AG04450 (cell line): ENCODE data around the gene DNAJC21. TPM values are rescaled to one million over a fixed set of nuclear protein-coding genes. Genes with fewer than 3 reads are reported as not detected.

ENCODE experiments used
- CTCF ChIA-PET: fragments of 300-600, 350-600 bp; formaldehyde crosslinking; extraction: SDS; loops from one replicate; lab custom pipeline; 2022; ENCODE audit warnings: antibody characterized with exemption, inconsistent platforms; lab: Charles Lee
- POLR2A ChIA-PET: fragments of 350-600 bp; formaldehyde crosslinking; extraction: SDS; loops from one replicate; lab custom pipeline; 2021; ENCODE audit warnings: antibody characterized with exemption, inconsistent platforms; lab: Yijun Ruan, JAX
- DNase-seq: peaks from one replicate; pipeline ENCODE4 v3.0.0-alpha.2; 2011; ENCODE audit warnings: low read depth, low spot score
- H3K27ac ChIP-seq: one replicate; pipeline ENCODE4 v1.5.1; 2012; ENCODE audit warnings: low read depth, low read length, control low read depth
- H3K27me3 ChIP-seq: one replicate; pipeline ENCODE4 v1.6.0; 2012; ENCODE audit warnings: low read length; ENCODE audit not compliant: control insufficient read depth, insufficient read depth
- H3K4me3 ChIP-seq: 2 replicates; pipeline ENCODE4 v1.5.1; 2011; ENCODE audit warnings: mild to moderate bottlenecking, low read depth, low read length, control low read depth
- H3K9me3 ChIP-seq: 2 replicates; pipeline ENCODE4 v1.5.1; 2012; ENCODE audit warnings: low read length; ENCODE audit not compliant: control insufficient read depth, insufficient read depth
- polyA minus RNA-seq: library from RNA; depleted of rRNA, polyadenylated mRNA; stranded (reverse); fragments of >200 nt; gene quantifications from 2 replicates; pipeline ENCODE4 v1.2.3, GENCODE V29; 2011; rRNA and poly(A)+ RNA removed
- polyA plus RNA-seq: library from polyadenylated mRNA; depleted of rRNA; stranded (reverse); fragments of >200 nt; gene quantifications from 2 replicates; pipeline ENCODE4 v1.2.3, GENCODE V29; 2011; rRNA removed
- TF ChIP-seq, protein P1 (sequence below): IDR thresholded peaks from 2 replicates; pipeline ENCODE4 v1.5.1; 2011; ENCODE audit warnings: low read depth, low read length, control low read depth, inconsistent platforms

The DNAJC21 gene
- polyA plus RNA-seq (23.9 and 40.7 TPM in 2 replicates), polyA minus RNA-seq (17.2 and 21.9 TPM in 2 replicates)

- no peaks in the 10 kb centered on the region; the same call in 1 of the 2 replicates for H3K9me3 ChIP-seq
- no peaks in the 10 kb centered on the region for H3K27me3 ChIP-seq
- H3K4me3 ChIP-seq: peak within 1 kb of the TSS; percentile 83
- peak; percentile 82 for DNase-seq
- TF ChIP-seq, protein P1, sequence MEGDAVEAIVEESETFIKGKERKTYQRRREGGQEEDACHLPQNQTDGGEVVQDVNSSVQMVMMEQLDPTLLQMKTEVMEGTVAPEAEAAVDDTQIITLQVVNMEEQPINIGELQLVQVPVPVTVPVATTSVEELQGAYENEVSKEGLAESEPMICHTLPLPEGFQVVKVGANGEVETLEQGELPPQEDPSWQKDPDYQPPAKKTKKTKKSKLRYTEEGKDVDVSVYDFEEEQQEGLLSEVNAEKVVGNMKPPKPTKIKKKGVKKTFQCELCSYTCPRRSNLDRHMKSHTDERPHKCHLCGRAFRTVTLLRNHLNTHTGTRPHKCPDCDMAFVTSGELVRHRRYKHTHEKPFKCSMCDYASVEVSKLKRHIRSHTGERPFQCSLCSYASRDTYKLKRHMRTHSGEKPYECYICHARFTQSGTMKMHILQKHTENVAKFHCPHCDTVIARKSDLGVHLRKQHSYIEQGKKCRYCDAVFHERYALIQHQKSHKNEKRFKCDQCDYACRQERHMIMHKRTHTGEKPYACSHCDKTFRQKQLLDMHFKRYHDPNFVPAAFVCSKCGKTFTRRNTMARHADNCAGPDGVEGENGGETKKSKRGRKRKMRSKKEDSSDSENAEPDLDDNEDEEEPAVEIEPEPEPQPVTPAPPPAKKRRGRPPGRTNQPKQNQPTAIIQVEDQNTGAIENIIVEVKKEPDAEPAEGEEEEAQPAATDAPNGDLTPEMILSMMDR: no peak
- ChIA-PET CTCF (interaction anchor here (0.6 to 2.0 kb wide), 6 partner anchors 11 to 997 kb away, joined by 3 to 6 read pairs (median 3); no protein-coding TSS in a partner anchor), POLR2A (interaction anchor here (2.7 kb wide), 1 partner anchor 14 kb away, joined by 29 read pairs; the partner anchor contains the start of genes BRIX1 and RAD1)
- peak within 1 kb of the TSS; percentile 77 for H3K27ac ChIP-seq
These were observed at the start of gene DNAJC21 for GRCh38 chr5:34929134-34929719. Gene DNAJC21 (plus strand): TSS chr5:34929559. CDS start chr5:34929820, 261 bp downstream.

DNA sequence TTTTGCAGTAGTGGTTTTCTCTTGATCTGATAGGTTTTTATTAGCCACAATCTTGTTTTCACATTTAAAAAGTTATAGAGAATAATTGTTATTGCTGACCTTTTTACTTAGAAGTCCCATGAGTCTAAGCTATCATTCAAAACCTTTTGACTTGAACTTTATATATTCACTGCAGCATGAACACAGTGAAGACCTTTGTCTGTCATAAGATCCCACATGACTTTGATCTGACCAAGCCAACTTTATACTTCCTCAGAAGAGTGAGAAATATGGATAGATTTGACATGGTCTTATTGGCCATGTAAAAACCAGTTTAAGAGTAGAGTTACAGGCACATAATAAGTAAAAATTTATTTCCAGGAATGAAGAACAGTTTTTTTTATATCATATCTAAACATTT, 48.1 kb upstream of the DNAJC21 start:
- Histone ChIP-seq H3K4me3 (no peak overlapping the region), H3K9me3 (no peaks in the 10 kb centered on the region), H3K27me3 (peaks cover 6% of the 10 kb centered on the region), H3K27ac (no peak overlapping the region)
- TF ChIP-seq, protein P1: no peak
- POLR2A ChIA-PET: no interaction called here
- CTCF ChIA-PET: interaction anchor here (2.3 kb wide), 1 partner anchor 17 kb away, joined by 5 read pairs; no protein-coding TSS in a partner anchor
- no peak for DNase-seq

- POLR2A ChIA-PET: no interaction called here
- no peak for DNase-seq
- TF ChIP-seq, protein P1: no peak
- Histone ChIP-seq H3K27me3 (peaks cover 6% of the 10 kb centered on the region), H3K4me3 (no peak overlapping the region), H3K27ac (no peak overlapping the region), H3K9me3 (no peaks in the 10 kb centered on the region)
- CTCF ChIA-PET: interaction anchor here (1.1 to 2.0 kb wide), 2 partner anchors 12 to 916 kb away, joined by 4 to 19 read pairs; no protein-coding TSS in a partner anchor
These were observed 42.8 kb upstream of the DNAJC21 start for GRCh38 chr5:34886392-34887119.

DNA sequence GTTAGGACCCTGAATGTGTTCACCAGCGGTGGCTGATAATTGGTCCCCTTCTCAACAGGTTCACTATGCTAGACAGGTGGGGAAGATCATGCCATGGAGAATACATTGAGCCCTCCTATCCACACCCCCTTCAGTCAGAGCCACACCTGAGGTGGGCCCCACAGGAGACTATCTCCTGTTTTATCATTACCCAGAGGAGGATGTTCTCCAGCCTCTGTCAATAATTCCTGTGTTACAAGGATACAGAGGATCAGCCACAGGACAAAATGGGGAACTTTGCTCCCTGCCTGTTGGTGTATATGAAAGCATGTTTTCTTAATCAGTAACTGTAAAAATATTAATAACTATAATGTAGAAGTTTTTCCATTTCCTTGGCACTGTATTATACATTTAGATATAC, 40.0 kb upstream of the DNAJC21 start:
- ChIA-PET CTCF (no interaction called here), POLR2A (no interaction called here)
- TF ChIP-seq, protein P1: no peak
- no peak overlapping the region for H3K27ac ChIP-seq
- no peaks in the 10 kb centered on the region for H3K27me3 ChIP-seq
- no peak overlapping the region for H3K4me3 ChIP-seq
- no peaks in the 10 kb centered on the region for H3K9me3 ChIP-seq
- DNase-seq: no peak

DNA sequence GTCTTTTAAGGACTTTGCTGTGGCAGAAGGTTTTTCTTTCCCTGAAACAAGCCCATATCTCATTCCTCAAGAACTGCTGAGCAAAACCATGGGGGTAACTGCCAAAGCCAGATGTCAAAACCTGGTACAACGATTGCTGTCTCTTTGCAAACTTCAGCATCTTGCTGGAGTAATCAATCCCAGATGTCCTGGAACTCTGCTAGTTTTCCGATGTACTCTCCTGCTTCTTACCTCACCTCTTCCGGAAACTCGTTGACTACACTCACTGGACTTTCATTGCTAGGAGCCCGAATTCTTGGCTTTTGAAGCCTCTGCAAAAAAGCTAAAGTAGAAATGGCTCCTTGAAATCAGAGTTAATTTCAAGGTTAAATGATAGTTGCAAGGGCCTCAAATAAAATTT, 37.4 kb upstream of the DNAJC21 start:
- ChIA-PET POLR2A (no interaction called here), CTCF (no interaction called here)
- no peaks in the 10 kb centered on the region for H3K27me3 ChIP-seq
- TF ChIP-seq, protein P1: no peak
- DNase-seq: no peak
- H3K27ac ChIP-seq: no peak overlapping the region
- H3K4me3 ChIP-seq: no peak overlapping the region
- no peaks in the 10 kb centered on the region for H3K9me3 ChIP-seq
